SU-DHL-6 (cell line): Measurements from ENCODE around the gene ENOX2.

ENCODE experiments used
- H2AFZ ChIP-seq: fragments of 200-600 bp; sonication (generic); 2 replicates; pipeline ENCODE4 v1.6.1; 2014; ENCODE audit warnings: low read depth, mild to moderate bottlenecking, moderate library complexity, mixed read lengths, antibody characterized with exemption, low read length; ENCODE audit not compliant: severe bottlenecking
- H3F3A ChIP-seq: fragments of 200-600 bp; shearing (Covaris generic); 2 replicates; pipeline ENCODE4 v1.6.0; 2016; ENCODE audit warnings: antibody characterized with exemption, mild to moderate bottlenecking; ENCODE audit not compliant: insufficient read depth
- H3K27ac ChIP-seq: fragments of 200-600 bp; sonication (generic); 2 replicates; pipeline ENCODE4 v1.5.1; 2016; ENCODE audit warnings: low read depth, mild to moderate bottlenecking, low read length, moderate library complexity, mixed read lengths
- H3K27me3 ChIP-seq: fragments of 200-600 bp; sonication (generic), shearing (Covaris generic); 2 replicates; pipeline ENCODE4 v1.6.0; 2014; ENCODE audit warnings: mild to moderate bottlenecking, low read length
- H3K36me3 ChIP-seq: fragments of 200-600 bp; sonication (generic); 2 replicates; pipeline ENCODE4 v1.6.1; 2014; ENCODE audit warnings: mild to moderate bottlenecking, low read length, mixed read lengths
- H3K4me2 ChIP-seq: fragments of 300-600, 200-600 bp; shearing (Covaris generic), sonication (generic); 2 replicates; pipeline ENCODE4 v1.6.0; 2014; ENCODE audit warnings: low read length, low read depth, mild to moderate bottlenecking; ENCODE audit not compliant: poor library complexity, severe bottlenecking
- H3K4me3 ChIP-seq: fragments of 200-600 bp; sonication (generic); 2 replicates; pipeline ENCODE4 v1.5.1; 2014; ENCODE audit warnings: antibody characterized with exemption, low read length, mild to moderate bottlenecking, mixed read lengths; ENCODE audit not compliant: insufficient read depth, poor library complexity, severe bottlenecking
- H3K79me2 ChIP-seq: fragments of 200-600 bp; sonication (generic); 2 replicates; pipeline ENCODE4 v1.6.1; 2014; ENCODE audit warnings: mild to moderate bottlenecking, low read length, moderate library complexity; ENCODE audit not compliant: insufficient read depth
- H3K9ac ChIP-seq: fragments of 200-600 bp; sonication (generic); 2 replicates; pipeline ENCODE4 v1.7.0; 2014; ENCODE audit warnings: mild to moderate bottlenecking, low read length
- H3K9me2 ChIP-seq: fragments of 200-600 bp; sonication (generic); replicated peaks from 2 replicates; pipeline ENCODE4 v1.6.1; 2014; ENCODE audit warnings: low read length; ENCODE audit not compliant: insufficient read depth
- H3K9me3 ChIP-seq: fragments of 200-600 bp; sonication (generic); 2 replicates; pipeline ENCODE4 v1.6.1; 2014; ENCODE audit warnings: low read length, mixed read lengths; ENCODE audit not compliant: insufficient read depth
- H4K20me1 ChIP-seq: fragments of 200-600 bp; sonication (generic); 2 replicates; pipeline ENCODE4 v1.6.1; 2014; ENCODE audit warnings: low read depth, mild to moderate bottlenecking, antibody characterized with exemption, low read length, moderate library complexity, mixed read lengths
- CTCF ChIP-seq: fragments of 200-600 bp; sonication (generic); IDR thresholded peaks from one replicate; pipeline ENCODE4 v1.5.1; 2017; ENCODE audit warnings: antibody characterized with exemption, mild to moderate bottlenecking, low read length, moderate library complexity; ENCODE audit not compliant: insufficient read depth, poor library complexity, severe bottlenecking
- EZH2phosphoT487 ChIP-seq: fragments of 200-600 bp; sonication (generic), shearing (Covaris generic); conservative IDR thresholded peaks from 2 replicates; pipeline ENCODE4 v1.6.1; 2018; ENCODE audit warnings: mild to moderate bottlenecking, antibody characterized with exemption, low read length, moderate library complexity, mixed read lengths

ENOX2 gene

GRCh38 chrX:130604882-130605281 is 298.1 kb downstream of the ENOX2 start:
- Histone ChIP-seq H4K20me1 (no peaks in the 10 kb centered on the region), H3K9me2 (no peaks in the 10 kb centered on the region), H3K79me2 (no peaks in the 10 kb centered on the region), H3K4me2 (no peak overlapping the region), H3K9ac (no peak overlapping the region), H2AFZ (no peak overlapping the region), H3K9me3 (no peaks in the 10 kb centered on the region), H3K36me3 (no peaks in the 10 kb centered on the region), H3K4me3 (no peak overlapping the region), H3F3A (no peaks in the 10 kb centered on the region), H3K27me3 (no peaks in the 10 kb centered on the region), H3K27ac (no peak overlapping the region)
- no peak for TF ChIP-seq EZH2phosphoT487
- TF ChIP-seq CTCF: no peak

- no peaks in the 10 kb centered on the region for H3K79me2 ChIP-seq
- H3K4me2 ChIP-seq: no peak overlapping the region
- H3K9me3 ChIP-seq: no peaks in the 10 kb centered on the region
- H3K9ac ChIP-seq: no peak overlapping the region
- H3K27ac ChIP-seq: no peak overlapping the region
- H2AFZ ChIP-seq: no peak overlapping the region
- H4K20me1 ChIP-seq: no peaks in the 10 kb centered on the region
- no peak overlapping the region for H3K4me3 ChIP-seq
- H3K9me2 ChIP-seq: no peaks in the 10 kb centered on the region
- H3K36me3 ChIP-seq: no peaks in the 10 kb centered on the region
- no peaks in the 10 kb centered on the region for H3F3A ChIP-seq
- H3K27me3 ChIP-seq: no peaks in the 10 kb centered on the region
- TF ChIP-seq EZH2phosphoT487 (no peak), CTCF (no peak)
These were observed 308.5 kb downstream of the ENOX2 start for GRCh38 chrX:130594453-130594916.

GRCh38 chrX:130593911-130594310 is 309.1 kb downstream of the ENOX2 start:
- Histone ChIP-seq H3K9me3 (no peaks in the 10 kb centered on the region), H3K4me3 (no peak overlapping the region), H3K9me2 (no peaks in the 10 kb centered on the region), H3K27ac (no peak overlapping the region), H3F3A (no peaks in the 10 kb centered on the region), H3K36me3 (no peaks in the 10 kb centered on the region), H3K79me2 (no peaks in the 10 kb centered on the region), H3K4me2 (no peak overlapping the region), H3K27me3 (no peaks in the 10 kb centered on the region), H2AFZ (no peak overlapping the region), H3K9ac (no peak overlapping the region), H4K20me1 (no peaks in the 10 kb centered on the region)
- TF ChIP-seq CTCF (no peak), EZH2phosphoT487 (no peak)

- Histone ChIP-seq H3K9me2 (no peaks in the 10 kb centered on the region), H3K27ac (no peak overlapping the region), H2AFZ (no peak overlapping the region), H3K36me3 (no peaks in the 10 kb centered on the region), H3K79me2 (no peaks in the 10 kb centered on the region), H3K27me3 (no peaks in the 10 kb centered on the region), H3F3A (no peaks in the 10 kb centered on the region), H3K4me2 (no peak overlapping the region), H3K9ac (no peak overlapping the region), H3K9me3 (no peaks in the 10 kb centered on the region), H4K20me1 (no peaks in the 10 kb centered on the region), H3K4me3 (no peak overlapping the region)
- TF ChIP-seq EZH2phosphoT487: no peak
- no peak for TF ChIP-seq CTCF
These were observed 310.8 kb downstream of the ENOX2 start for GRCh38 chrX:130592204-130592603.
